Measurements from ENCODE around the gene COX7B2. TPM values are rescaled to one million over a fixed set of nuclear protein-coding genes. Genes with fewer than 3 reads are reported as not detected.

The COX7B2 gene
- total and polyA plus RNA-seq, 2 of the 13 experiments (the other 11 are each of a cell fraction or from before 2014, with no cell fraction given) = not detected

DNA sequence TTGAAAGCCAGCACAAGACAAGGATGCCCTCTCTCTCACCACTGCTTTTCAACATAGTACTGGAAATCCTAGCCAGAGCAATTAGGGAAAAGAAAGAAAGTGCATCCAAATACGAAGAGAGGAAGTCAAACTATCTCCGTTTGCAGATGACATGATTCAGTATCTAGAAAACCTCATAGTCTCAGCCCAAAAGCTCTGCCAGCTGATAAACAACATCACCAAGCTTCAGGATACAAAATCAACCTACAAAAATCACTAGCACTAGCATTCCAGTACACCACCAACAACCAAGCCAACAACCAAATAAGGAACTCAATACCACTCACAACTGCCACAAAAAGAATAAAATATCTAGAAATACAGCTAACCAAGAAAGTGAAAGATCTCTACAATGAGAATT lies 38.6 kb downstream of the COX7B2 start:
- Histone ChIP-seq H3K27me3 (ENCODE audit: control insufficient read depth in 1 of 2, insufficient read depth in 2 of 2, low read length in 2 of 2) (no peaks in the 10 kb centered on the region), H2AFZ (ENCODE audit: low read length) (no peak overlapping the region), H3K9ac (ENCODE audit: insufficient read depth, low read depth, low read length) (no peak overlapping the region), H3K4me3 (replicated peaks in 1 of 3; ENCODE audit: insufficient read depth in 1 of 3, low read depth in 2 of 3, low read length in 3 of 3) (no peak overlapping the region), H3K4me1 (ENCODE audit: insufficient read depth, low read length) (no peaks in the 10 kb centered on the region), H3K27ac (ENCODE audit: extremely low read length, insufficient read depth, low read length) (no peak overlapping the region), H3K36me3 (replicated peaks in 1 of 2; ENCODE audit: control insufficient read depth in 1 of 2, insufficient read depth in 2 of 2, low read length in 2 of 2) (no peaks in the 10 kb centered on the region), H4K20me1 (ENCODE audit: insufficient read depth, low read length) (no peaks in the 10 kb centered on the region), H3K79me2 (ENCODE audit: insufficient read depth, low read length) (no peaks in the 10 kb centered on the region), H3K4me2 (ENCODE audit: low read depth, low read length) (no peak overlapping the region), H3K9me3 (ENCODE audit: low read length) (no peaks in the 10 kb centered on the region)
- POLR2A ChIA-PET = no interaction called here
- TF ChIP-seq SP4 (CRISPR knock-in tag; IDR thresholded peaks at IDR 0.05) (no peak), ZNF891 (CRISPR knock-in tag; IDR thresholded peaks at IDR 0.05) (no peak), SNRNP70 (IDR thresholded peaks at IDR 0.05; ENCODE audit: low read depth, low read length) (no peak), ZNF33A (CRISPR knock-in tag; IDR thresholded peaks at IDR 0.05; ENCODE audit: borderline replicate concordance) (no peak), PAWR (CRISPR knock-in tag; IDR thresholded peaks at IDR 0.05; ENCODE audit: borderline replicate concordance) (no peak), SNAPC2 (CRISPR knock-in tag; IDR thresholded peaks at IDR 0.05) (no peak), ZNF691 (CRISPR knock-in tag; IDR thresholded peaks at IDR 0.05; ENCODE audit: borderline replicate concordance, low read depth) (no peak), ZNF83 (CRISPR knock-in tag; IDR thresholded peaks at IDR 0.05; ENCODE audit: borderline replicate concordance) (no peak)
- intact Hi-C loops (cut with micrococcal nuclease; ENCODE audit: unreplicated experiment) = no loop called here
- CTCF ChIA-PET (ENCODE audit: low intra/inter-chr PET ratio, low total read pairs) = no interaction called here
- DNase-seq (ENCODE audit: low spot score) (no peak), ATAC-seq (no peak), FAIRE-seq (no peak)
- in situ Hi-C loops (cut with HindIII; ENCODE audit: extremely low pct_ligation_motif_present, low pct_unique_long_range_greater_than_20kb) = loop anchor here (25.0 kb wide), 1 partner anchor 517 kb away; no protein-coding TSS in a partner anchor
- no TSS peak for BruUV-seq (replicated peaks)
- 6% methylated on average over 2 of the region's 2 CpGs for WGBS (ENCODE audit: low lambda C conversion rate)

GRCh38 chr4:46856333-46856732 lies 52.7 kb downstream of the COX7B2 start:
- no peak overlapping the region for H3K9ac ChIP-seq (ENCODE audit: insufficient read depth, low read depth, low read length)
- no peaks in the 10 kb centered on the region for H3K36me3 ChIP-seq (replicated peaks in 1 of 2; ENCODE audit: control insufficient read depth in 1 of 2, insufficient read depth in 2 of 2, low read length in 2 of 2)
- intact Hi-C loops (cut with micrococcal nuclease; ENCODE audit: unreplicated experiment) (no loop called here), in situ Hi-C loops (cut with HindIII; ENCODE audit: extremely low pct_ligation_motif_present, low pct_unique_long_range_greater_than_20kb) (loop anchor here (25.0 kb wide), 1 partner anchor 531 kb away; no protein-coding TSS in a partner anchor)
- peaks cover 3% of the 10 kb centered on the region; the same call in 1 of the 2 replicates for H4K20me1 ChIP-seq (ENCODE audit: insufficient read depth, low read length)
- H2AFZ ChIP-seq (ENCODE audit: low read length) = no peak overlapping the region
- ATAC-seq (no peak), FAIRE-seq (no peak), DNase-seq (ENCODE audit: low spot score) (no peak)
- H3K4me1 ChIP-seq (ENCODE audit: insufficient read depth, low read length) = no peaks in the 10 kb centered on the region
- H3K4me2 ChIP-seq (ENCODE audit: low read depth, low read length) = no peak overlapping the region
- no peak overlapping the region for H3K4me3 ChIP-seq (replicated peaks in 1 of 3; ENCODE audit: insufficient read depth in 1 of 3, low read depth in 2 of 3, low read length in 3 of 3)
- H3K79me2 ChIP-seq (ENCODE audit: insufficient read depth, low read length) = no peaks in the 10 kb centered on the region
- no peaks in the 10 kb centered on the region; a peak in 1 of 5 replicates for H3K27me3 ChIP-seq (ENCODE audit: control insufficient read depth in 1 of 2, insufficient read depth in 2 of 2, low read length in 2 of 2)
- ChIA-PET POLR2A (no interaction called here), CTCF (ENCODE audit: low intra/inter-chr PET ratio, low total read pairs) (no interaction called here)
- TF ChIP-seq SRF (IDR thresholded peaks at IDR 0.05; ENCODE audit: low read depth, low read length) (no peak), BRCA1 (CRISPR knock-in tag; IDR thresholded peaks at IDR 0.05) (no peak)
- H3K27ac ChIP-seq (ENCODE audit: extremely low read length, insufficient read depth, low read length) = no peak overlapping the region
- no TSS peak for BruUV-seq (replicated peaks)
- H3K9me3 ChIP-seq (ENCODE audit: low read length) = no peaks in the 10 kb centered on the region

Measured in HepG2 (cell line).